GM12878 (cell line): Measurements from ENCODE around the gene ICA1. TPM values are rescaled to one million over a fixed set of nuclear protein-coding genes. Genes with fewer than 3 reads are reported as not detected.

Experiments used
- HDGF ChIP-seq: fragments of 450-650 bp; IDR thresholded peaks from 2 replicates; pipeline ENCODE4 v1.6.1; 2016; ENCODE audit warnings: antibody characterized with exemption
- HSF1 ChIP-seq: fragments of 150-350 bp; IDR thresholded peaks from 2 replicates; pipeline ENCODE4 v1.6.1; 2014; ENCODE audit warnings: mild to moderate bottlenecking, low read depth, low read length
- KLF5 ChIP-seq: fragments of 450-650 bp; IDR thresholded peaks from 2 replicates; pipeline ENCODE4 v1.6.1; 2014; ENCODE audit warnings: mild to moderate bottlenecking; ENCODE audit not compliant: partially characterized antibody
- MAX ChIP-seq: IDR thresholded peaks from 2 replicates; pipeline ENCODE4 v1.6.1; 2012; ENCODE audit warnings: low read depth, low read length, improper control_type of control experiment
- MTA2 ChIP-seq: fragments of 450-650 bp; IDR thresholded peaks from 2 replicates; pipeline ENCODE4 v1.6.1; 2016; ENCODE audit warnings: low read depth, mild to moderate bottlenecking, moderate library complexity
- NR2C1 ChIP-seq: fragments of 450-650 bp; IDR thresholded peaks from 2 replicates; pipeline ENCODE4 v1.6.1; 2017; ENCODE audit warnings: antibody characterized with exemption, mild to moderate bottlenecking, moderate library complexity
- PRDM15 ChIP-seq: fragments of 450-650 bp; formaldehyde crosslinking; IDR thresholded peaks from 2 replicates; pipeline ENCODE4 v1.4.0; 2020; ENCODE audit warnings: mild to moderate bottlenecking, moderate library complexity
- SIX5 ChIP-seq: IDR thresholded peaks from 2 replicates; pipeline ENCODE4 v1.6.1; 2011; ENCODE audit warnings: mild to moderate bottlenecking, low read depth, low read length, moderate library complexity; ENCODE audit not compliant: severe bottlenecking
- ZBED1 ChIP-seq: IDR thresholded peaks from 2 replicates; pipeline ENCODE4 v1.6.1; 2016; ENCODE audit warnings: borderline replicate concordance
- ZNF274 ChIP-seq: IDR thresholded peaks from one replicate; pipeline ENCODE4 v1.8.0; 2011; ENCODE audit not compliant: insufficient read length, insufficient read depth
- polyA plus RNA-seq, 11 experiments: library from polyadenylated mRNA; depleted of rRNA in 4 of 11; unstranded in 6 of 11; stranded (reverse) in 5 of 11; fragments of >200 nt; fragmentation: Nextera tagmentation in 4 of 11; fragmentation: Illumina TruSeq in 1 of 11; extraction: Ambion mirVana in 4 of 11; extraction: Trizol in 1 of 11; gene quantifications; 1 replicate in 1 of 11; 2 replicates in 10 of 11; pipeline versions ENCODE4 v1.2.1 to v1.2.3, GENCODE V29; 2011 to 2016; ENCODE audit warnings: inconsistent platforms in 2 of 11, missing spikeins in 2 of 11, low read depth in 1 of 11
- total RNA-seq, 4 experiments: library from RNA; depleted of rRNA in 3 of 4; stranded (reverse); fragments of >200 nt in 3 of 4; fragmentation: Illumina TruSeq in 1 of 4; extraction: Trizol in 1 of 4; gene quantifications; 2 replicates each; pipeline versions ENCODE4 v1.2.1 to v1.2.3, GENCODE V29; 2013 to 2021
- TF ChIP-seq, protein P1 (sequence below): IDR thresholded peaks from 2 replicates; pipeline ENCODE4 v1.6.1; 2012; ENCODE audit warnings: mild to moderate bottlenecking, low read depth, low read length
- TF ChIP-seq, protein P2 (sequence below): fragments of 450-650 bp; IDR thresholded peaks from 2 replicates; pipeline ENCODE4 v1.6.1; 2016; ENCODE audit warnings: mild to moderate bottlenecking, moderate library complexity, borderline replicate concordance
- TF ChIP-seq, protein P3 (sequence below): IDR thresholded peaks from 2 replicates; pipeline ENCODE4 v1.6.1; 2011; ENCODE audit warnings: borderline replicate concordance, low read depth, mild to moderate bottlenecking, moderate library complexity, mixed read lengths, low read length; ENCODE audit not compliant: insufficient read depth; ENCODE audit errors: extremely low read length

ICA1 gene
- total and polyA plus RNA-seq, 10 of the 15 experiments (the other 5 are each of a cell fraction or from before 2014, with no cell fraction given): 1.3 to 35.1 (median 3.3) TPM

GRCh38 chr7:8134089-8134733, 127.8 kb downstream of the ICA1 start (continued):
- no peak; the same call in 1 of the 2 replicates for TF ChIP-seq MAX
- no peak for TF ChIP-seq HDGF
- TF ChIP-seq, protein P1, sequence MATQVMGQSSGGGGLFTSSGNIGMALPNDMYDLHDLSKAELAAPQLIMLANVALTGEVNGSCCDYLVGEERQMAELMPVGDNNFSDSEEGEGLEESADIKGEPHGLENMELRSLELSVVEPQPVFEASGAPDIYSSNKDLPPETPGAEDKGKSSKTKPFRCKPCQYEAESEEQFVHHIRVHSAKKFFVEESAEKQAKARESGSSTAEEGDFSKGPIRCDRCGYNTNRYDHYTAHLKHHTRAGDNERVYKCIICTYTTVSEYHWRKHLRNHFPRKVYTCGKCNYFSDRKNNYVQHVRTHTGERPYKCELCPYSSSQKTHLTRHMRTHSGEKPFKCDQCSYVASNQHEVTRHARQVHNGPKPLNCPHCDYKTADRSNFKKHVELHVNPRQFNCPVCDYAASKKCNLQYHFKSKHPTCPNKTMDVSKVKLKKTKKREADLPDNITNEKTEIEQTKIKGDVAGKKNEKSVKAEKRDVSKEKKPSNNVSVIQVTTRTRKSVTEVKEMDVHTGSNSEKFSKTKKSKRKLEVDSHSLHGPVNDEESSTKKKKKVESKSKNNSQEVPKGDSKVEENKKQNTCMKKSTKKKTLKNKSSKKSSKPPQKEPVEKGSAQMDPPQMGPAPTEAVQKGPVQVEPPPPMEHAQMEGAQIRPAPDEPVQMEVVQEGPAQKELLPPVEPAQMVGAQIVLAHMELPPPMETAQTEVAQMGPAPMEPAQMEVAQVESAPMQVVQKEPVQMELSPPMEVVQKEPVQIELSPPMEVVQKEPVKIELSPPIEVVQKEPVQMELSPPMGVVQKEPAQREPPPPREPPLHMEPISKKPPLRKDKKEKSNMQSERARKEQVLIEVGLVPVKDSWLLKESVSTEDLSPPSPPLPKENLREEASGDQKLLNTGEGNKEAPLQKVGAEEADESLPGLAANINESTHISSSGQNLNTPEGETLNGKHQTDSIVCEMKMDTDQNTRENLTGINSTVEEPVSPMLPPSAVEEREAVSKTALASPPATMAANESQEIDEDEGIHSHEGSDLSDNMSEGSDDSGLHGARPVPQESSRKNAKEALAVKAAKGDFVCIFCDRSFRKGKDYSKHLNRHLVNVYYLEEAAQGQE: no peak
- TF ChIP-seq MTA2: peak; percentile 94
- TF ChIP-seq KLF5: peak; percentile 49
- peak; percentile 34; the same call in 1 of the 2 replicates for TF ChIP-seq HSF1
- TF ChIP-seq ZNF274: no peak
- TF ChIP-seq, protein P2, sequence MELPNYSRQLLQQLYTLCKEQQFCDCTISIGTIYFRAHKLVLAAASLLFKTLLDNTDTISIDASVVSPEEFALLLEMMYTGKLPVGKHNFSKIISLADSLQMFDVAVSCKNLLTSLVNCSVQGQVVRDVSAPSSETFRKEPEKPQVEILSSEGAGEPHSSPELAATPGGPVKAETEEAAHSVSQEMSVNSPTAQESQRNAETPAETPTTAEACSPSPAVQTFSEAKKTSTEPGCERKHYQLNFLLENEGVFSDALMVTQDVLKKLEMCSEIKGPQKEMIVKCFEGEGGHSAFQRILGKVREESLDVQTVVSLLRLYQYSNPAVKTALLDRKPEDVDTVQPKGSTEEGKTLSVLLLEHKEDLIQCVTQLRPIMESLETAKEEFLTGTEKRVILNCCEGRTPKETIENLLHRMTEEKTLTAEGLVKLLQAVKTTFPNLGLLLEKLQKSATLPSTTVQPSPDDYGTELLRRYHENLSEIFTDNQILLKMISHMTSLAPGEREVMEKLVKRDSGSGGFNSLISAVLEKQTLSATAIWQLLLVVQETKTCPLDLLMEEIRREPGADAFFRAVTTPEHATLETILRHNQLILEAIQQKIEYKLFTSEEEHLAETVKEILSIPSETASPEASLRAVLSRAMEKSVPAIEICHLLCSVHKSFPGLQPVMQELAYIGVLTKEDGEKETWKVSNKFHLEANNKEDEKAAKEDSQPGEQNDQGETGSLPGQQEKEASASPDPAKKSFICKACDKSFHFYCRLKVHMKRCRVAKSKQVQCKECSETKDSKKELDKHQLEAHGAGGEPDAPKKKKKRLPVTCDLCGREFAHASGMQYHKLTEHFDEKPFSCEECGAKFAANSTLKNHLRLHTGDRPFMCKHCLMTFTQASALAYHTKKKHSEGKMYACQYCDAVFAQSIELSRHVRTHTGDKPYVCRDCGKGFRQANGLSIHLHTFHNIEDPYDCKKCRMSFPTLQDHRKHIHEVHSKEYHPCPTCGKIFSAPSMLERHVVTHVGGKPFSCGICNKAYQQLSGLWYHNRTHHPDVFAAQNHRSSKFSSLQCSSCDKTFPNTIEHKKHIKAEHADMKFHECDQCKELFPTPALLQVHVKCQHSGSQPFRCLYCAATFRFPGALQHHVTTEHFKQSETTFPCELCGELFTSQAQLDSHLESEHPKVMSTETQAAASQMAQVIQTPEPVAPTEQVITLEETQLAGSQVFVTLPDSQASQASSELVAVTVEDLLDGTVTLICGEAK: no peak
- peak; percentile 97; the same call in 1 of the 2 replicates for TF ChIP-seq ZBED1
- no peak for TF ChIP-seq NR2C1
- TF ChIP-seq, protein P3, sequence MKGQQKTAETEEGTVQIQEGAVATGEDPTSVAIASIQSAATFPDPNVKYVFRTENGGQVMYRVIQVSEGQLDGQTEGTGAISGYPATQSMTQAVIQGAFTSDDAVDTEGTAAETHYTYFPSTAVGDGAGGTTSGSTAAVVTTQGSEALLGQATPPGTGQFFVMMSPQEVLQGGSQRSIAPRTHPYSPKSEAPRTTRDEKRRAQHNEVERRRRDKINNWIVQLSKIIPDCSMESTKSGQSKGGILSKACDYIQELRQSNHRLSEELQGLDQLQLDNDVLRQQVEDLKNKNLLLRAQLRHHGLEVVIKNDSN: no peak
- TF ChIP-seq PRDM15 (CRISPR knock-in tag): no peak
- TF ChIP-seq SIX5: no peak
